Measurements from ENCODE around the gene CARMIL1.

CARMIL1 gene

DNA sequence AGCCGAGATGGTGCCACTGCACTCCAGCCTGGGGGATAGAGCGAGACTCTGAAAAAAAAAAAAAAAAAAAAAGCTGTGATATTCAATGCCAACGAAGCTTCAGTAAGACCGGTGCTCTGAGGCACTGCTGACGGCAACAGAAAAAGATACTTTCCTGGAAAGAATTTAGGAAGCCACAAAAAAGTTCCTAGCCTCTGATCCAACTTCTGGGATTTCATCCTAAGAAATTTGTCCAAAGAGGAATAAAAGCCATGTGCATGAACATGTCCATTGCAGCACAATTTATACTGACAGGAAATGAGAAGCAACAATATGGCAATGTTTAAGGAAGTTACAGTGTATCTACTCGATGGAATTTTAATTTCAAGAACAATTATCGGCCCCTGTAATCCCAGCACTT is 24.5 kb upstream of the CARMIL1 start:
- no peak overlapping the region for H3K4me3 ChIP-seq (ENCODE audit: low read length)
- TF ChIP-seq, protein P1, sequence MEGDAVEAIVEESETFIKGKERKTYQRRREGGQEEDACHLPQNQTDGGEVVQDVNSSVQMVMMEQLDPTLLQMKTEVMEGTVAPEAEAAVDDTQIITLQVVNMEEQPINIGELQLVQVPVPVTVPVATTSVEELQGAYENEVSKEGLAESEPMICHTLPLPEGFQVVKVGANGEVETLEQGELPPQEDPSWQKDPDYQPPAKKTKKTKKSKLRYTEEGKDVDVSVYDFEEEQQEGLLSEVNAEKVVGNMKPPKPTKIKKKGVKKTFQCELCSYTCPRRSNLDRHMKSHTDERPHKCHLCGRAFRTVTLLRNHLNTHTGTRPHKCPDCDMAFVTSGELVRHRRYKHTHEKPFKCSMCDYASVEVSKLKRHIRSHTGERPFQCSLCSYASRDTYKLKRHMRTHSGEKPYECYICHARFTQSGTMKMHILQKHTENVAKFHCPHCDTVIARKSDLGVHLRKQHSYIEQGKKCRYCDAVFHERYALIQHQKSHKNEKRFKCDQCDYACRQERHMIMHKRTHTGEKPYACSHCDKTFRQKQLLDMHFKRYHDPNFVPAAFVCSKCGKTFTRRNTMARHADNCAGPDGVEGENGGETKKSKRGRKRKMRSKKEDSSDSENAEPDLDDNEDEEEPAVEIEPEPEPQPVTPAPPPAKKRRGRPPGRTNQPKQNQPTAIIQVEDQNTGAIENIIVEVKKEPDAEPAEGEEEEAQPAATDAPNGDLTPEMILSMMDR (conservative IDR thresholded peaks at IDR 0.05; ENCODE audit: low read depth, low read length): no peak
- no peak for DNase-seq (ENCODE audit: low read depth)

DNA sequence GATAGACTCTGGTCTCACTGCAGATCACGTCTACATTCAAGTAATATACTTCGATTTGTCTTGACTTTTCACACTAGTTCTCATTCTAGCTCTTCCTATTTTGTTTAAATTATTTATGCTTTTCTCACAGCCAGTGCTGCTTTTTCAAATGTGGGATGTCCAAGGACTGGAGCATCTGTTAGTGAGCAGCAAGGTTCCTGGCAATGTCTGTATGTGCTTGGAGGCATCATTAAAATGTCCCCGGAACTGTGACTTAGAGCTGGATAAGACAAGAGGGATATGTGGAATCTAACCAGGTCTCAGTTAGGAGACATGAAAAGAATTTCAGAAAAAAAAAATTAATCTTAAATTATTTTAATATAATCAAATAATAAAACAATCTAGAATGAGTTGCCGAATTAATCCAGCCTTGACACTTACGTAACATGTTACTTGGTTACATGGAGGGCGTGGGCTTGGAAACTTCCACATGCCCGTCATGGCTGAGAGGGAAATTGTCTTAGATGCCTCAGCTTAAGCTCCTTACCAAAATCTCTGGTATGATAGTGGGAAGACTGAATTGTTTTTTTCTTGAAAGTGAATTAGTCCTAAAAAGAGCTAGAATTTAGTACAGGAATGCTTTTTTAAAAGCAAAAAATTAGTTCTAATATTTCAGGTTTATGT is 21.4 kb upstream of the CARMIL1 start:
- no peak for DNase-seq (ENCODE audit: low read depth)
- H3K4me3 ChIP-seq (ENCODE audit: low read length): no peak overlapping the region
- TF ChIP-seq, protein P1 (conservative IDR thresholded peaks at IDR 0.05; ENCODE audit: low read depth, low read length): no peak

DNA sequence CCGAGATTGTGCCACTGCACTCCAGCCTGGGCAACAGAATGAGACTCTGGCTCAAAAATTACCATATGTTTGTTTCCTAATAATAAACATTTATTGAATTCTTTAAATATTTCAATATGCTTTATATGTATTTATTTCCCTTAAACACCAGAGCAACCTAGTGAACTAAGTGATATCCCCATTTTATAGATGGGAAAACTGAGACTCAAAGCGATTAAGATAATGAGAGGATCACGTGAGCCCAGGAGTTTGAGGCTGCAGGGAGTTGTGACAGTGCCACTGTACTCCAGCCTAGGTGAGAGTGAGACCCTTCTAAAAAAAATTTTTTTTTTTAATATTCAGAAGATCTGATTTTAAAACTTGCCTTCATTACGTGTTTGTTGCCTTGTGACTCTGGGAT is 19.4 kb upstream of the CARMIL1 start:
- no peak overlapping the region for H3K4me3 ChIP-seq (ENCODE audit: low read length)
- TF ChIP-seq, protein P1 (conservative IDR thresholded peaks at IDR 0.05; ENCODE audit: low read depth, low read length): no peak
- DNase-seq (ENCODE audit: low read depth): no peak

DNA sequence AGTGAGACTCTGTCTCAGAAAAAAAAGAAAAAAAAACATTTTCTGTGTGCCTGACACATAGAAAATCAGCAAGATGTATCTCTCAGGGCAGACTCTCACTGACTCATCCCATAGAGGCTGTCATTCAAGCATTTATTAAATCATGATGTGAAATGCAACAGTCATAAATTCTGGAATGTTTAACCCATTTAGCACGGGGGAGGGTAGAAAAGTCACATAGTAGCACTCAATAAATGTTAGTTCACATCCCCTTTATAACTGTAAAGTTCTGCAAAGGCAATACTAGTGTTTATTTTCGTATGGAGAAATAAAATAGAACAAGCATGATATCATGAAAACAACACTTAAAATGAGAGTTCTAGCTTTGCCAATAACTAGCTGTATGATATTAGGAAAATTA is 15.5 kb upstream of the CARMIL1 start:
- TF ChIP-seq, protein P1 (conservative IDR thresholded peaks at IDR 0.05; ENCODE audit: low read depth, low read length): no peak
- no peak overlapping the region for H3K4me3 ChIP-seq (ENCODE audit: low read length)
- DNase-seq (ENCODE audit: low read depth): no peak

DNA sequence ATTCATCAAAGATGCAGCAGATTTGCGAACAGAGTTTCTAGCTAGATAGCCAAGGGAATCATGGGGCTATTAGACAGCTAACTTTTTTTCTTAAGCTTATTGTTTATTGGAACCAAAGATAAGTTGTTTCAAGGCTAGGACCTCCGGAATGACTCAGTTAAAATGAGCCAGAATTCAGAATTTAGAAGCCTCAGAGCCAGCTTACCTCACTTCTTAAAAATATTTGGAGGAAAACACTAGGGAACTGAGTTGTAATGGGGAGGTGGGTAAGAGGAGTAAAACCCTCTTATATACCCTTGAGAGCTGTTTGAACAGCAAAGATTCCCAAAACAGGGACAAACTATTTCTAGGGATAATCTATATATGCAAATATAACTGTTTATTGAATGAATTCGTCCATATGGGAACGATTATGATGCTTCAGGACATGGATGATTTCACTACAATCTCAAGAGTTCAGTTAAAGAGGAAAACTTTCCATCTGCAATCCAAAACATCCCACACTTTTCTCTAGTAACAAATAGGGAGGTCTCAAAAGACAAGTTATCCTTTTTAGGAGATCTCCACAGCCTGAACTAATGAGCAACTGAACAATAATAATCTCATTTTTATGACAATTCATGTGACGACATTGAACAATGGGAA is 12.6 kb upstream of the CARMIL1 start:
- DNase-seq (ENCODE audit: low read depth): no peak
- no peak overlapping the region for H3K4me3 ChIP-seq (ENCODE audit: low read length)
- TF ChIP-seq, protein P1 (conservative IDR thresholded peaks at IDR 0.05; ENCODE audit: low read depth, low read length): no peak

DNA sequence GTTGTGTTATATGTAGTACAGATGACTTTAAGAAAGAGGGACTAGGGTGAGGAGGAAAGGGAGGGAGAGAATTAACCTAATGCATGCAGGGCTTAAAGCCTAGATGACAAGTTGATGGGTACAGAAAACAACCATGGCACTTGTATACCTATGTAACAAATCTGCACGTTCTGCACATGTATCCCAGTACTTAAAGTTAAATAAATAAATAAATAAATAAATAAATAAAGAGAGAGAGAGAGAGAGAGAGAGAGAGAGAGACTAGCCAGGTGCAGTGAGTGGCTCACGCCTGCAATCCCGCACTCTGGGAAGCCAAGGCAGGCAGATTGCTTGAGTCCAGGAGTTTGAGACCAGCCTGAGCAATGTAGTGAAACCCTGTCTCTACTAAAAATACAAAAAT is 11.5 kb upstream of the CARMIL1 start:
- no peak overlapping the region for H3K4me3 ChIP-seq (ENCODE audit: low read length)
- DNase-seq (ENCODE audit: low read depth): no peak
- TF ChIP-seq, protein P1 (conservative IDR thresholded peaks at IDR 0.05; ENCODE audit: low read depth, low read length): no peak

DNA sequence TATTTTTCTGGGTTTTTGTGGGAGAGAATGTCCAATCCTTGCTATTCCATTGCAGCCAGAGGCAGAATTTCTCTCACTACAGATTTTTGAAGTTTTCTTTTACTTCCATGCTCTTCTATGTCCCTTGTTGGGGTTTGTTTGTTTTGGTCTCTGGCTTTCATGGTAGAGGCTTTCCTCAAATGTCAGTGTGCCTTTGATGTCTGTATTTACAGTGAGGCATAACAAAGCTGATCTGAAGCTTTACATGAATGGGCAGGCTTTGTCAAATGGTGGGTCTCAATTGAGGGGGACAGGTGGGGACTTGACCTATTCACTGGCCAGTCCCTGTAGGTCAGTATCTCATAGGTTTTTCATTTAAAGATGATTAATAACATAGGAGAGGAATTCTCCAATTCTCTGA is 8.6 kb upstream of the CARMIL1 start:
- TF ChIP-seq, protein P1 (conservative IDR thresholded peaks at IDR 0.05; ENCODE audit: low read depth, low read length): no peak
- no peak overlapping the region for H3K4me3 ChIP-seq (ENCODE audit: low read length)
- DNase-seq (ENCODE audit: low read depth): no peak
